HG02642 (cell line): ENCODE results near the gene STARD3.

Experiments used
- ATAC-seq: cut with Tn5 transposase; IDR thresholded peaks from one replicate; pipeline ENCODE4 v1.9.1; 2021; ENCODE audit warnings: mild to moderate bottlenecking; ENCODE audit not compliant: unreplicated experiment, poor library complexity

The STARD3 gene

DNA sequence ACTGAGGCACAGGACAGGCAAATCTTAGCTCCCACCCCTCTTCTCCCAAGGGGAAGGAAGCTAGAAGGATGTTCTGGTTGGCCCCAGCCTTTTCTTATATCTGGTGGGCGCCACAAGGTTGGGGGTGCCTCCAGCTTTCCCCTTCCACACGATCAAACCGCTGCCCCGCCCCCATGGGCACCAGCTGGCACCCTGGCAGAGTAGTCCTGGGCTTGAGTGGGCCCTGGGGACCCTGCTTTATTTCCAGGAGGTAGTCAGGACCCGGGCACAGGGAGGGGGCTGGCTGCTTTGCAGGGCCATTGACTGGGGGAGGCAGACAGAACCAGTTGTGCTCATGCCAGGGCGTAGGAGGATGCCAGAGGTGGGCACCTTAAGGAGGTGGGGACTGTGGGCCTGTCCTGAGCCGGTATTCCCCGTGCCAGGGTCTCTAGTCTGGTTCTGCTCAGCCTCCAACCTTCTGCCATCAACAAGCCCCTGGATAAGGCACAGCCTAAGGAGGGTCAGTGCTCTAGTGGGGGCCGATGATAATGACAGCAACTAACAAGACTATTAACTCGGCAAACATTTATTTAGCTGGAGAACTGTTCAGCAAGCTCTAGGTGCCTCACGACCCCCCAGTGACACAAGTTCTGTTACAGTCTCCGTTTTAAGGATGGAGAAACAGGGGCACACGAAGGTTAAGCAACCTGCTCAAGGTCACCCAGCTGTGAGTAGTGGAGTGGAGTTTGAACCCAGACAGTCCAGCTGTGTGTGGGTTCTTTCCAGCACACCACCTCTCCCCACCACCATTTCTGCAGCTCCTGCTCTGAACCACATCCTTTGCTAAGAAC, 17.8 kb upstream of the STARD3 start:
- ATAC-seq, result no peak

DNA sequence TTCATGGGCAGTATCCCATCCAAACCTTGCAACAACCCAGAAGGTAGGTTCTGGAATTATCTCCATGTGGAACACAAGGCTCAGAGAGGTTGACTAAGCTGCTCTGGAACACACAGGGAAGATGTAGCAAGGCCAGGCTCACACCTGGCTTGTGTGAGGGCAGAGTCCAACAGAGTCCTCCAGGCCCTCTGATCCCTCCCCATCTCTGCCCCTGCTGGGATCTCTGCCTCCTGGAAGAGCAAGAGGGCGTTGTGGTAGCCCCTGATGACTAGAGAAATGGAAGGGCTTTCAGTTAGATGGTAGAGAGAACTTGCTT, 17.2 kb upstream of the STARD3 start:
- no peak for ATAC-seq

DNA sequence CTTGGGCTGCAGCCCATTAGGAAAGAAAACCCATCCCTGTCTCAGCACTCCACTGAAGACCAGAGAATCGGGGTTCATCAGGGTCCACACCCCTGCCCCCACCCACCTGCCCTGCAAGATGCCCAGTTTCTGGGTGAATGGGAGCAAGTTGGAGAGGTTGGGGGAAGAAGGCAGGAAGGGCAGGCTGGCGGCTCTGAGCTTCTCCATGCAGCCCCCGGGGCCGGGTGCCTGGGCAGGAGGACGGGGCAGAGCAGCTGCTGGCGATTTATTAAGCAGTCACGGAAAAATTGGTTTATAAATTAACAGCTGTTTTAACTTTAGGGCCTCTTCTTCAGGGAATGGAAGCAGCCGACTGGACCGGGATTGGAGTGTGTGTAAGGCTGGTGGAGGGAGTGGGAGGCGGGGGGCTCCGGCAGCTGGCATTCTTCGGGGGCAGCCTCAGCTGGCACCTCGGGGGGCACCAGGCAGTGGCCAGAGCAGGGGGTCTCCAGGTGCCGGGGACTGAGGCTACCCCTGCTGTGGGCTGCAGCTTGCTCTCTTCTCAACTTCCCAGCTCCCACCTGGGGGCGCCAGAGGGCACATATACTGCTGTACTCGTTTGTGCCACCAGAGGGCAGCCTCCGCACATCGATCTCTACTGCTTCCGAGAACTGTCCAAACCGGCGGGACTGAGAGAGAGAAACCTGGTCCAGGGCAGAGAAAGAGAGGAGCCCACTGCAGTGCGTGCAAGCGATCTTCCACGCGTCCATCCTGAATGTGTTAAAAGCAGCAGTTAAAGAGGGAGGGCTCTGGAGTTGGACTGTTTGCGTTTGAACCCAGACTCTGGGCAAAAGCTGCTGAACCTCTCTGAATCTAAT, 15.2 kb upstream of the STARD3 start:
- peak; percentile 61 for ATAC-seq

DNA sequence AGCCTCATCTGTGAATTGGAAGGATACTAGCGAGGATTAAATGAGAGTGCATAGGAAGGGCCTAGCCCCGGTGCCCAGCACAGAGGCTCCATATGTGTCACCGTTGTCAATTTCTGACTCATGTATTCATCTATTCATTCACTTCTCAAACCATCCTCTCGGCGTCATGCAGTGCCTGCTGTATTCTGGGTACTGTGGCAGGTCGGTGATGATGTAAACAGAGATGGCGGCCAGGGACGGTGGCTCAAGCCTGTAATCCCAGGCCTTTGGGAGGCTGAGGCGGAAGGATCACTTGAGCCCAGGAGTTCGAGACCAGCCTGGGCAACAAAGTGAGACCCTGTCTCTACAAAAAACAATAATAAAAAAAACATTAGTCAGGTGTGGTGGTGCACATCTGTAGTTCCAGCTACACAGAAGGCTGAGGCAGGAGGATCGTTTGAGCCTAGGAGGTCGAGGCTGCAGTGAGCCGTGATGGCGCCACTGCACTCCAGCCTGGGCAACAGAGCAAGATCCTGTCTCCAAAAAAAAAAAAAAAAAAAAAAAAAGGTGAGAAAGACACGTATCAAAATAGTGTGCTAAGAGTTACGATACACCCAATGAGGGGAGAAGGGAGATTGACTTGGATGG, 14.5 kb upstream of the STARD3 start:
- ATAC-seq, result peak; percentile 26

DNA sequence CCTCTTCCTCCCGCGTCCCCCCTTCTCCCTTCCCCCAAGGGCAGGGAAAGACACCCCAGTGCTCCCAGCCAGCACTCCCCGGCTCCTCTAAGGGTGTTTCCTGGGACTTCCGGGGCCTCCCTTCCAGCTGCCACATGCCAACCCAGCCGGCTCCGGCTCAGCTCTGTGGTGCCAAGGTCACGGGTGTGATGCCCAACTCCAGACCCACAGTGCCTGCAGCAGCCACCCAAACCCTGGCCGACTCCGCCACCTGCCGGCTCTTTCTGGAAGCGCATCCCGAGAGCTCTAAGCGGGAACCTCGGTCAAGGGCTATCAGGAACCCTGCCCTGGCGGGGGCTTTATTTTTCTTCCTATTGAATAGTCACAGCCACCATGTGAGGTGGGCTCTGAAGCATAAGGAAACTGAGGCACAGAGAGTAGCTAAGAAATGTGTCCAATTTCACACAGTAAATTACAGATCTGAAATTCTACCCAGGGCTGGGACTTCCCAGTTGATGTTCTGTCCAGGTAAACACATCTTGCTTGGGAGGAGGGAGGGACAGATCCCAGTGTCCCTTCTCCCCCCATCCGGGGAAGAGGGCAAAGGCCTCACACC, 13.5 kb upstream of the STARD3 start:
- no peak for ATAC-seq

DNA sequence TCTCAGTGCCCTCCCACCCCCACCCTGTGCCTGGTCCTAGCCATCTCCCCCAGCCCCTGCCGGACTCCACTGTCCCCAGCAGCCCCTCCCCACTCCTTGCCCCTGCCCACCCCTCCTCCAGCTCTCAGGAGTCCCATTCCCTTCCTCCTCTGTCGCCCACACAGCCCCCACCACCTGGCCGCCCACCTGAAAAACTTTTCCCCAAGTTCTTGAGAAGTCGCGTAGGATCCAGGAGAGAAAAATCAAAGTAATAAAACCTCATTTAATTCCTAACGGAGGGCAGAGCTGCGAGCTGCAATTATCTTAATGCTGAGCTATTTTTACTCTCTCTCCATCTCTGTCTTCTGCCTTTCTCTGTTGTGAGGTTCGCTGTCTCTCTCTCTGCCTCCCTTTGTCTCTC, 12.6 kb upstream of the STARD3 start:
- no peak for ATAC-seq

DNA sequence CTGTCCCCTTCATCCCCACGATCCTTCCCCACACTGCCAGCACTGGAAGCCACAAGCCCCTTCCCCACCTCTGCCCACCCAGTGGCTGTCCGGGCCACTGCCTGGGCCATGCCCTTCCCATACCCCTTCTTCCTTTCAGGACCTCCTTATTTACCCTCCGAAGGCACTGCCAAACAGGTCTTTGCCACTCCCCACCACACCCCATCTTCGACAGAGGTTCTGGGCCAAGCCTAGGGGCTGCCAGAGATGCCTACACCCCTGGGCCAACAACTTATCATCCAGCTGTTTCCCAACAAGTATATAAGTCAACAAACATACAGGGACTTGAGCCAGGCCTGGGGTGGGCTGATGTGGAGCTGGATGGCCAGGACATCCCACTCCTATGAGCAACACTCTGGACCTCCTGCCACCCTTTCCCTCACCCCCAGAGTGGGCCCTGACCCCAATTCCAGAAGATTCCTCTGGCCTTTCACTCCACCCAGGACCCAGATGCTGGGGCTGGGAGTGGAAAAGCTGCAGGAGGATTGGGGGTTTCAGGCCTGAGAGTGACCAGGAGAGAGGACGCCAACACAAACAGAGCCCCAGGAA, 11.7 kb upstream of the STARD3 start:
- ATAC-seq, result no peak

DNA sequence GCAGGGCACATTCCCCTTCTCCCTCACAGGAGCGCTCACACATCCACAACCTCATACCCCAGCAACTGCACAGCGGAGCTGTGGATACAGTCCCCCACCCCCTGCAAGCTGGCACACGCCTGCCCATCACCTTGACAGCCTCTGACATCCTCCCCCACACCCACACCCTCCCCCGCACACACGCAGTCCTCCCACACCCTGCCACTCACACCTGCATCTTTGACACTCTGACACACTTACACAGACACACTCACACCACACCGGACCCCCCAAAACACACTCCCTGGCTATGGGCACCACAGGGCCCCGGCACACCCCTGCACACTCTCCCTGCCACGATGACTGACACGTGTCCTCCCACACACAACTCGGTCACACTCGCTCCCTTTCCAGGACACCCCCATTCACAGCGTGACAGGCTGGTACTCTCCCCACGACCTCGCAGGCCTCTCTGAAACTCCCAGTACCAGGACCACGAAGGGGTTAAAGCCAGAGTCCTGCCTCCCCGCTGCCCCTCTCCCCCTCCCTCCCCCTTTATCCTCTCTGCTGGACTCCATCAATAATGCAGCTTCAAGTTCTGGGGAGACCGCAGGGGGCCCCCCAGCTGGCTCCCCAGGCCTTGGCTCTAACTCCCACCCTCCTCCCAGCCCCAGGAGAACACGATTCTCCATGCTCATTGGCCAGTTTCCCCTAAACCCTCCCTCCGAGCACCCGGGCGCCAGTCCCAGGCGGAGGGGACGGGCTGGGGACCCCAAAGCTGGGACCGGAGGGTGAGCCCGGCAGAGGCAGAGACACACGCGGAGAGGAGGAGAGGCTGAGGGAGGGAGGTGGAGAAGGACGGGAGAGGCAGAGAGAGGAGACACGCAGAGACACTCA, 10.5 kb upstream of the STARD3 start, which contains the start of gene PPP1R1B:
Gene PPP1R1B, plus strand, starts transcription at position 782 of the 876 bp plus-strand sequence. CDS start 441 bp downstream, outside the sequence.
- no peak for ATAC-seq

DNA sequence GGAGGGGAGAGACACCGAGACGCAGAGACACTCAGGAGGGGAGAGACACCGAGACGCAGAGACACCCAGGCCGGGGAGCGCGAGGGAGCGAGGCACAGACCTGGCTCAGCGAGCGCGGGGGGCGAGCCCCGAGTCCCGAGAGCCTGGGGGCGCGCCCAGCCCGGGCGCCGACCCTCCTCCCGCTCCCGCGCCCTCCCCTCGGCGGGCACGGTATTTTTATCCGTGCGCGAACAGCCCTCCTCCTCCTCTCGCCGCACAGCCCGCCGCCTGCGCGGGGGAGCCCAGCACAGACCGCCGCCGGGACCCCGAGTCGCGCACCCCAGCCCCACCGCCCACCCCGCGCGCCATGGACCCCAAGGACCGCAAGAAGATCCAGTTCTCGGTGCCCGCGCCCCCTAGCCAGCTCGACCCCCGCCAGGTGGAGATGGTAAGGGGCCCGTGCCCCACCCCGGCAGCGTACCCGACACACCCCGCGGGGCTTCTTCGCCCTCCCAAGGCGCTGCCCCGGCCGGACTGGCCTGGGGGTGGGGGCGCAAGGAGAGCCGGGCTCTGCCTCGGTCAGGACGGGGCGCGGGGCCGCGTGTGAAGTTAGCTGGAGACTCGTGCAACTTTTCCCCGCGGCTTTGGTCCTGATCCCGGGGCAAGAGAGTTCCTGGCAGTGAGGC, 9.8 kb upstream of the STARD3 start:
- no peak for ATAC-seq

DNA sequence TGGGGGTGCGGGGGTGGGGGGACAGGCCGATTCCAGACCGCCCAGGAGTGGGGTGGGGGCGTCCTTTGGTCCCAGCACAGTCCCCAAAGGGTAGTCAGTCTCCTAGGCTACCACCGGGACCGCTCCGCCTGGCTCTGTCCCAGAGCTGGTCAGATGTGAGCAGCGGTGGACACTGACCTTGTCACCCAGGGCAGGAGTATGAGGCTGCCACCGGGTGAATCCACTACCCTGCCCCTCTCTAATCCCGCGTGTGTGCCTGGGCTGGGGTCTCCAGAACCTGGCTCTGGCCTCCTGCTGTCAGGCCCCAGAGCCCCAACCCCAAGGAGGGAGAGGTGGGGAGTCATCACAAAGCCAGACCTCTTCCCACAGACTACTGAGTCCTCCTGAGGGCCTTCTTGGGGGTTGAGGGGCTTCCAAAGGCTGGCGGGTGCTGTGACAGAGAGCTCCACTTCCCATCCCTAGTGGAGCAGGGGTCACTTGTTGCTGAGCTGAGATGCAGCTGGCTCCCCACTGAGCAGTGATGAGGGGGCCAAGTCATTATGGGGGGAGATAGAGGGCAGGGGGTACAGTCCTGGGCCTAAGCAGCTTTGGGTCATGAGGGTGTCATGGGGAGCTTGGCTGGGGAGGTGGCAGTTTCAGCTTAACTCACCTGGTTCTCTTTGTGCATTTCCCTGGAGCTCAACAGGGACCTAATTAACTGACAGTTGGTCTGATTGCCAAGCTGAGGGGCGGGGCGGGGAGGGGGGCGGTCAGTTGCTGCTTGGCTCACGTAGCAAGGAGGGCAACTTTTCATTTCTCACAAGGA, 9.0 kb upstream of the STARD3 start:
- ATAC-seq, result no peak

DNA sequence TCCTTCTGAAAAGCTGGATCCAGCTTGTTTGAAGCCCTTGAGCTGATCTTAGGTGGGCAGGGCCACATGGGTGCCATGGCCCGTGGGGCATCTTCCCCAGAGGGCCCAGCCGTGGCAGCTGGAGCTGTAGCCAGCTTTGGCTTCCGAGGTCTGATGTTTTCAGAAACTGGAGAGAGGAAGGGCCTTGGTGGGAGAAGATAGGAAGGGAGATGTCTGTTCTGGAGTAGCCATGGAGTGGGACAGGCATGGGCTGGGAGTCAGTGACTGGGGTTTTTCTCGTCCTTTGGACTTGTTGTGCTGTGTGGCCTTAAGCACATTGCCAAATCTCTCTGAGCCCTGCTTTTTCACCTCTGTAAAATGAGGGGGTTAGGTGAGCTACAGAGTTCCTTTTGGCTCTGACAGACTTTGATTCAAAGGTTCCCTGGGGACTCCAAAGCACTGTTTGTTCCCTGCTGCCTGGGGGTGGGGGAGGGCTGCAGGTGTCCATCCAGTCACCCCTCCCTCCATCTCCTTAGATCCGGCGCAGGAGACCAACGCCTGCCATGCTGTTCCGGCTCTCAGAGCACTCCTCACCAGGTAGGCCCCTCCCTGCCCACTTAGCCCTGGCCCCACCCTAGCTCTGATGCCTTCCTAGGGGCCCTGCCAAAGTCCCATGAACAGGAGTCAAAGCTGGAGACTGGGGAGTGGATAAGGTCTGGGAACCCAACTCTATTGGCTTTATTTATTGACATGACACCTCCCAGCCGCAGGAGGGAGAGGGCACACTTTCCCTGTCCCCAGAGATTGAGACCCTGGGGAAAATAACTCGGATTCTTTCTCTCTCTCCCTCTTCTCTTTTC, 8.1 kb upstream of the STARD3 start:
- ATAC-seq, result no peak

DNA sequence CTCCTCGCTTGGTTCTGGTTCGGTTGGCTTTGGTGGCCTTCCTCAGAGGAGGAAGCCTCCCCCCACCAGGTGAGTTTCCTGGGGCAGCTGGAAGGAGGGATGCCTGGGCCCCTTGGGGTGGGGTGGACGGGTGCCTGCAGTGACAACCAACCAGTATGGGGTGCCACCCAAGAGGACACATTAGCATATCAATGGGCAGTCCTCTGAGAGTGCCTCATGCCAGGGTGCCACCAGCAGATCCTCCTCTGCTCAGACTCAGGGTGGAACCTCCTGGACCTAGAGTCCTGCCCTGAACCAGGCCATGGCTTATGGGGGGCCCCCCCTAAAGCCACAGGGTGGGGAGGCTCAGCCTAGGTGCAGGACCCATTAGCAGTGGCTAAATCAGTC, 7.5 kb upstream of the STARD3 start:
- no peak for ATAC-seq

DNA sequence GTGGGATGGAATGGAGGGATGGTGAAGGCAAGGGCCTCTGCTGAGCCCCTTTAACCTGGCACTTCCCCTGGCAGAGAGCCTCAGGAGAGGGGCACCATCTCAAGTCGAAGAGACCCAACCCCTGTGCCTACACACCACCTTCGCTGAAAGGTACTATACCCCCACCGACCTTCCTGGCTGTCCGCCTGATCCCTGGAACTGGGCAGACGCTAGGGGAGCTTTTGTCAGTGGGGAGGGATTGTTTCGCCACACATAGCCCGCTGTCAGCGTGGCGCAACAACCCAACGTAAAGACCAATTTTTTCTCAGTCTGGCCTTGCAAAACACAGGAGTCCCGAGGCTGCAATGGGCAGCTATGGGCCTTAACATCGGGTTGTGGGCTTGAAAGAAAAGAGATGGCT, 7.0 kb upstream of the STARD3 start:
- no peak for ATAC-seq

DNA sequence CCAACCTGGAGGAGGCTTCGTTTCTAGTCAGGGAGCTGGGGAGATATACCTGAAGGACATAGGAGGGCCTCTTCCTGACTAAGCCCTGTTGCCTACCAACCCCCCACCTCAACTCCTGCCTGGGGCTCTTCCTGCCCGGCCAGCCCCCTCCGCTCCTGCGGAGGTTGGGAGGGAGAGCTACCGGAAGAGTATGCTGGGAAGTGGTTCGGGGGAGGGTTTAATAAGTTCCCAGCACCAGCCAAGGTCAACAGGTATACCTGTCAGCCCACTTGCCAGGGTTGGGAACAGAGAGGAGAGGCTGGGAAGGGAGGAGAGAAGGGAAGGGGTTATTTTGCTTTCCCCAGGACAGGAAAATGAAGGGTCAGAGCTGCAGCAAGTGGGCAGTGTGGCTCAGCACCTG, 5.5 kb upstream of the STARD3 start:
- ATAC-seq, result no peak

DNA sequence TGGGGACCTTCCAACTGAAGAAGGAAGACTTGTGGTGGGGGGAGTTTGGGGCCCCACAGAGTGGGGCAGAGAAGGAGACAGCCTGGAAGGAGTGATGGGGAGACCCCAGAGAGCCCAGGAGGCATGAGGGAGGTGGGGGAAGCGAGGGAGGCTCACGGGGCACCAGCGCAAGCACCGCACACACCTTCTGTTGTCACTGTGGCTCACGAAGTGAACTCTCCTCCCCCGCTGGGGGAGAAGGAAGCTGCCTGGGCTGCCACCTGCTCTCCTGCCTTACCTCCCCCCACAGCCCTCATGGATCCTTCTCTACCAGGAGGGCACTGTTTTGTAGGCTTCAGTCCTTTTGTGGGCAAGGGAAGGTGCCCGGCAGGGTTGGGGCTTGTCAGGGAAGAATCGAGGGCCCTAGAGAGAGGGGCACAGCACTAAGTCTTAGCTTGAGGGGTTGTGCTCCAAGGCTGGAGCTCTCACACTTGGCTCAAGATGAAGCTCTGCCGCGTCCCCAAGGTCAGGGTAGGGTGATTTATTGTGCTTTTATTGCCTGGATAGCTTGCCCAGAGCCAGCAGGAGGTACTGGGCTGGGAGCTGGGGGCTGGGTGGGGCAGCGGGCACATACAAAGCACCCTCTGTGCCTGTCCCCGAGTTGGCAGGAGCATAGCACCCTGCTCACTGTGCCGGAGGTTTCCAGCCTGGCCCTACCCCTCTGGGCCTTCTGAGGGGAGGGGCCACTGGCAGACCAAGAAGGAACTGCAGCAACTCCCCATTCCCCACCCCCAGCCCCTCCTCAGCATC, 4.6 kb upstream of the STARD3 start:
- no peak for ATAC-seq

DNA sequence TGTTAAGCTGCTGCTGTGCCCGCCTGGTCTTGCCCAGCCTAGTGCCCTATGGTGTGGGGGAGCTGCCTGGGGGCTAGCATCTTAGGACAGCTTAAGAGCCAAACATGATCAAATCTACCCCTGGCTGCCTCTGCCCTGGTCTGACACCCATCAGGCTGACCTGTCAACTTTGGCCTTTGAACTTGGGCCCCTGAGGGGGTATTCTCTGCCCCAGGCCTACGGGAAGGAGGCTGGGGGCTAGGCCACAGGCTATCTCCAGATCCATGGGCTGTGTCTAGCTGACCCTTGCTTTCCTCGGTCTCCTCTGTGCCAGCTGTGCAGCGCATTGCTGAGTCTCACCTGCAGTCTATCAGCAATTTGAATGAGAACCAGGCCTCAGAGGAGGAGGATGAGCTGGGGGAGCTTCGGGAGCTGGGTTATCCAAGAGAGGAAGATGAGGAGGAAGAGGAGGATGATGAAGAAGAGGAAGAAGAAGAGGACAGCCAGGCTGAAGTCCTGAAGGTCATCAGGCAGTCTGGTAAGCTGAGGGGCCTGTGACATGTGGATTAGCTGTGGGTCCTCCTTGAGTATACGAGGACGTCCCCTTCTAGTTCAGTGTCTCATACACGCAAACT, 3.3 kb upstream of the STARD3 start:
- no peak for ATAC-seq
